GM20431 (cell line): ENCODE results near the gene NTSR2.

ENCODE experiments used
- in situ Hi-C: fragments of 300-500 bp; cut with MseI, MboI; formaldehyde crosslinking; loops from one replicate; pipeline ENCODE4 v1.15.0; 2020; ENCODE audit warnings: low sequenced_read_pairs; ENCODE audit not compliant: unreplicated experiment

The NTSR2 gene

DNA sequence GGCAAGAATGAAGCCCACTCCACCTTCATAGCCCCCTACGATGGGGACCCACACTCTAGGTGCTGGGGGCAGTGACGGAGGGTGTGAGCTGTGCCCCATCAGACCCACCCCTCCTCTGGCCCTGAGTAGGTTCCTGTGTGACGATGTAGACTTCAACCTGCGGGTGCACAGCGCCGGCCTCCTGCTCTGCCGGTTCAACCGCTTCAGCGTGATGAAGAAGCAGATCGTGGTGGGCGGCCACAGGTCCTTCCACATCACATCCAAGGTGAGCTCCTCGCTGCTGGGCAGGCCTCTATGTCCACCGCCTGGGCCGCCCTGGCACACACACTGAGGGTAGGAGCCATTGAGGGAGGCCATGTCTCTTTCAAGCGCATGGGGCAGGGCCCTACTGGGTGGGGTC lies 34.9 kb downstream of the NTSR2 start:
- in situ Hi-C loops, result no loop called here

DNA sequence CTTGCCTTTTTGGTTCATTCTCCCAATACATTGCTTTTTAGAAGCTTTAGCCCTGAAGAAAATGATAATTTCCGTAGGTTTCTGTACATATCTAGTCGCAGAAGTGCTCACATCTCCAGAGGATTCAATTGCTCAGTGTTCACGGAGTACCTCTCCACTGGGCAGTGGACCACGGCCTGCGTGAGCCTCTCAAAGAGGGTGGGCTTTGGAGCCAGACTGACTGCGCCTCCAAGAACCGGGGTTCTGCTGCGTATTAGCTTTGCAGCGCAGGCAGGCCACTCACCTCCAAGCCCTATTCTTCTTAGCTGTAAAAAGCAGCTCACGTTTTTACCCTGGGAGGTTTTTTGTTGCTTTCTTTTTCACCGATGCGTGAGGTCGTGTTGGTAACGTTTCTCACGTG lies 35.4 kb downstream of the NTSR2 start:
- in situ Hi-C loops, result no loop called here

DNA sequence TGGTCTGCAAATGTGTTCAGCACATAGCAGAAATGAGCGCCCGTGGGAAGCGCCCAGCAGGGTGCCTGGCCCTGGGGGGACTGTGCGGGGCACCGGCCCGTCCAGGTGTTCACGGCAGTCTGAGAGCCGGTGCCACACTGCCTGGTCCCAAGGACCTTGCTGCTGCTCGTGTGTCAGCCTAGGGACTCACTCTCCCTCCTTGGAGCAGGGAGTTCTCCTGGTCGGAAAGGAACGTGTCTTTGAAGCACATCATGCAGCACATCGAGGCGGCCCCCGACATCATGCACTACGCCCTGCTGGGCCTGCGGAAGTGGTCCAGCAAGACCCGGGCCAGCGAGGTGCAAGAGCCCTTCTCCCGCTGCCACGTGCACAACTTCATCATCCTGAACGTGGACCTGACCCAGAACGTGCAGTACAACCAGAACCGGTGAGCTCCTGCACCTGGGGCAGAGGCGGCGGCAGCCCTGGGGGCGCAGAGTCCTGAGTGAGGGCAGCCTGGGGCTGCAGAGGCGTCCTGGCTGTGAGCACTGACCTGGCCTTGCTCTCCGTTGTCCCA lies 36.0 kb downstream of the NTSR2 start:
- in situ Hi-C loops, result no loop called here

DNA sequence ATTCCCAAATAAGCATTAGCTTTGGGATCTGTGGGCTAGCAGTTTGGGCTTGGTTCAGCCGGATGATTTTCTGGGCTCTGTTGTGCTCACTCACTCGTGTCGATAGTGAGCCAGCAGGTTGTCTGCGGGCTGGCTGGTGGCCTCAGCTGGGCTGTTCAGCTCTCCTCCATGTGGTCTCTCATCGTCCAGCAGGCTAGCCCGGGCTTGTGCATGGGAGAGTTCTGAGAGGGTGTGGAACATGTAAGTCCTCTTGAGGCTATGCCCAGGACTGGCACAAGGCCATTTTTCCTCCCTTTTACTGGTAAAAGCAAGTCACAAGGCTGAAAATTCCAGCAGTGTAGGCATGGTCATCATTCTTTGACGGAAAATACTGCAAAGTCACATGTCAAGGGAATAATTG lies 38.5 kb downstream of the NTSR2 start:
- in situ Hi-C loops, result no loop called here

DNA sequence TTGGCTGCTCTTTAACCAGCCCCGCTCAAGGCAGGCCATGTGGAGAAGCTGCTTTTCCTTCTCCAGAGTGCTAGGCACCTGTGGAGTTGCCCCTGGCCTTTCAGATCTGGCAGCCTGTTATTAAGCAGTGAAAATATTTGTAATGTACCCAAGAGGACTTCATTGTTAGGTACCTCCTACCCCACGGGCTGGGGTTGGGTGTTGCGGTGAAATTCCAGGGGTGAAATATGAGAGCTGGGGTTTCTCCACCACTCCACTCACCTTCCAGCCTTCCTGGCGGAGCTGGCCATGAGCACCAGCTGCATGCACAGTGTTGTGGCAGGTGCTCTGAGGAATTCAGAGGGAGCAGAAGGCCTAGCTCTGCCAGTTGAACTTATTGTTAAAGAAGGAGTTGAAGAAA lies 39.1 kb downstream of the NTSR2 start:
- in situ Hi-C loops, result no loop called here

DNA sequence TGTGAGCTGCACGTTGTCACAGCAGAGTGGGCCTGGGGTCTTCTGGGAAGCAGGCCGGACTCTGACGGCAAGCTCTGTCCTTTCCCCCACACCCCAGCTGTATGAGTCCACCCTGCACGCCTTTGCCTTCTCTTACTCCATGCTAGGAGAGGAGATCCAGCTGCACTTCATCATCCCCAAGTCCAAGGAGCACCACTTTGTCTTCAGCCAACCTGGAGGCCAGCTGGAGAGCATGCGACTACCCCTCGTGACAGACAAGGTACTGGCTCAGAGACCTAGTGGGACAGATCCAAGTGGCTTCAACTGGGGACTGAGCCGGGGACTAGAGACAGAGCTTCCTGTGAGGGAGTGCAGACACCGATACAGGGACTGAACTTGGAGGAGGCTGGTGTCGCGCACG lies 40.1 kb downstream of the NTSR2 start:
- in situ Hi-C loops, result no loop called here

DNA sequence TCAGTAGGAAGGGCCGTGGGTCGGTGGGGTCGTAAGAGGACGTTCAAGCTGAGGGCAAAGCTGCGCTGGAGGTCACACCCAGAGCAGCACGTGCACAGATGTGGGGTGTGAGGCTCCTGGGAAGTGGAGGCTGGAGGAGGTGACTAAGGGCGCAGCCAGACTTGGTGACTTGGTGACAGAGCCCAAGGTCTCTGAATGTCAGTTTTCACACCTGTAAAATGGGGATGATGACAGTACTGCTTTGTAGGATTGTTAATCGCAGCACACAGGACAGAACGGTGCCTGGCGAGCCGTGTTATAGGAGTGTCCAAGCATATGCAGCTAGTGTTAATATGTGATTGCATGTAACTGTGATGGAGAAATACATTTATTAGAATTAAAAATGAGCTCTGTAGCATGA lies 40.8 kb downstream of the NTSR2 start:
- in situ Hi-C loops, result no loop called here

DNA sequence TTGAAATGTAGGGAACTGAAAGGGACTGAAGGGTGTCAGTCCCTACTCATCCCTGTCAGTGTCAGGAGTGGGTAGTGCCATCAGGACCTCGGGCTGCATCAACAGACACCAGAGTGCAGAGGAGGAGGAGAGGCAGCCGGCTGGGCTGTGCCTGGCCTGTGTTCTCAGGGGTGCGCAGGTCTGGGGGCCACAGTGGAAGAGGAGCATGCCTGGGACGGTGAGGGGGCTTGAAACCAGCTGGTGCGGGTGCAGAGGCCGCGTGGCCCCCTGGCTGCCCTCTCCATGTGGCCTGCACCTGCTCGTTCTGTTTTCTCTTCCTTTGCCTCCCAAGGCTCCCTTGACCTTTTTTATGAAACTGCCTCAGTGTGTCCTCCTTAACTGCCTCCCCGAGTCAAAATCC lies 41.3 kb downstream of the NTSR2 start:
- in situ Hi-C loops, result no loop called here

DNA sequence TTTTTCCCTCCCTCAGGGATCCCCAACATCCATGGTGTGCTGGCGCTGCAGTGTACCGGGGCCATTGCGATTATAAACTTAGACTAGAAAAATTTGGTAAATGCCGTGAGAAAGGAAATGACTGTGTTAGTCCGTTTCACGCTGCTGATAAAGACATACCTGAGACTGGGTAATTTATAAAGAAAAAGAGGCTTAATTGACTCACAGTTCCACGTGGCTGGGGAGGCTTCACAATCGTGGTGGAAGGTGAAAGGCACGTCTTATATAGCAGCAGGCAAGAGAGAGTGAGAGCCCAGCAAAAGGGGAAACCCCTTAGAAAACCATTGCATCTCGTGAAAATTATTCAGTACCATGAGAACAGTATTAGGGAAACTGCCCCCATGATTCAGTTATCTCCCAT lies 44.3 kb downstream of the NTSR2 start:
- in situ Hi-C loops, result no loop called here

DNA sequence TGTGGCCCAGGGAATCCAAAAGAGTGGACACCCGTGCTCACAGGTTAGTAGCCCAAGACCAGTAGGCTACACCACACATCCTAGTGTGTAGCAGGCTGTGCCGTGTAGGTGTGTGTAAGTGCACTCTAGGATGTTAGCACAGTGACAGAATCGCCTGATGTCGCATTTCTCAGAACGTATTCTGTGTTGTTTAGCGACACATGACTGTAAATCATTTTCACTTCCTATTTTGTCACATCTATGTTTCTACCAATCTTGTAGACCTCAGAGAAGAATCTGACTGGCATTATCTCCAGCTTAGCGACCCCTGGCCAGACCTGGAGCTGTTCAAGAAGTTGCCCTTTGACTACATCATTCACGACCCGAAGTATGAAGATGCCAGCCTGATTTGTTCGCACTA lies 45.1 kb downstream of the NTSR2 start:
- in situ Hi-C loops, result no loop called here

DNA sequence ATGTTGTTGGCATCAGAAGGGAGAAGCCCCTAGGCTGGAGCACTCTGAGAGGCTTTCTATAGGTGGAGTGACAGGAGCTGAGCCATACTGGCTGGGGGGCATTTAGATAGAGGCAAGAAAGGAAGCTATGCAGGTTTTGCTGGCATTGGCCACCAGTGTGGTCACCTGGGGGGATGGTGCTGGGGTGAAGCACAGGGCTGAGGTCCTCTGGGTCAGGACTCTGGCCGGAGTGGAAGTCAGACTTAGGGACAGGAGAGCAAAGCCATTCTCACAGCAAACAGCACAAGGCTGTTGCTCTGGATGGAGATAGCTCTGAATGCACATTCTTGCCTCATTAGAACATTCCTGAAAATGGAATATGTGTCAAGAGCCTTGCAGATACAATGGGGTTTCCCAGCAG lies 47.4 kb downstream of the NTSR2 start:
- in situ Hi-C loops, result no loop called here

DNA sequence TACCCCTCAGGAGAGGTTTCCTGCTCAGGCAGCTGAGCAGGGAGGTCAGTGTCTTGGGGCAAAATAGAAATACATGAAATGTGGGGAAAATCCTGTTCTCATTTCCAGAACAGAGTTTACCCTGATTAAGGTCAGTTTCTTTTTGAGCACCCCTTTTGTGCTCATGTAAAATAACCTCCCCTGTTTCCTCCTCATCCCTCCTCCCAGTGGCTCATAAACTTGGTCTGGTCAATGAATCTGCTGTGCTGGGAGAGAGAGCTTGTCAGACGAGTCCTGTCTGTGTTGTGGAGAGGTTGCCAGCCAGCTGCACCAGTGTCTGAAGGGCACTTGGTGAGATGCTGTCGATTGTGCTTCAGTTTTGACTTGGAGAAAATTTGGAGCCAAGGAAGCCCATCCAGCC lies 48.6 kb downstream of the NTSR2 start:
- in situ Hi-C loops, result no loop called here

DNA sequence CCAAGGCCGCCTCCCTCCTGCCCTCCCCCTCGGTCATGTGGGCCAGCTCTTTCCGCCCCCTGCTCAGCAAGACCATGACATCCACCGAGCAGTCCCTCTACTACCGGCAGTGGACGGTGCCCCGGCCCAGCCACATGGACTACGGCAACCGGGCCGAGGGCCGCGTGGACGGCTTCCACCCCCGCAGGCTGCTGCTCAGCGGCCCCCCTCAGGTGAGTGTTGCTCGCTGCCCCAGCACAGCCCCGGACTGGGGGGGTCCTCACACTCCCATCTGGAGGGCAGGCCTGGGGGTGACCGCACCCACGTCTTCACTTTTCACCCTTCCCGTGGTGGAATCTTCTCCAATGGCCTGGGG lies 51.3 kb downstream of the NTSR2 start:
- in situ Hi-C loops, result no loop called here

DNA sequence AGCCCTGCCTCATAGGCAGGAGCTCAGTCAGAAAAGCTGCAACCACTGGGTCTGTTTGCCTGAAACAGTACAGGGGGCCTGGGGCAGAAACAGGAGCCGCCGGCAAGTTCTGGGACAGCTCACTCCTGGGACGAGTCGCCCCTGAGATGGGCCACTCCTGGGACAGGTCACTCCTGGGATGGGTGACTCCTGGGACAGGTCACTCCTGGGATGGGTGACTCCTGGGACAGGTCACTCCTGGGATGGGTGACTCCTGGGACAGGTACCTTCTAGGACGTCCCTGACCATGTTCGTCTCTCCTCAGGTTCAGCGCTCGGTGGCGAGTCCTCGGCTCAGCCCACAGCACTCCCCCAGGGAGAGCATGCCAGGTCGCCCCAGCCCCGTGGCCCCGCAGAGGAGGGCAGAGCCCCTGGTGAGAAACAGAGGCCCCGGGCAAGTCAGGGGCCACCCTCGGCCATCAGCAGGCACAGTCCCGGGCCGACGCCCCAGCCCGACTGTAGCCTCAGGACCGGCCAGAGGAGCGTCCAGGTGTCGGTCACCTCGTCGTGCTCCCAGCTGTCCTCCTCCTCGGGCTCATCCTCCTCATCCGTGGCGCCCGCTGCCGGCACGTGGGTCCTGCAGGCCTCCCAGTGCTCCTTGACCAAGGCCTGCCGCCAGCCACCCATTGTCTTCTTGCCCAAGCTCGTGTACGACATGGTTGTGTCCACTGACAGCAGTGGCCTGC lies 51.8 kb downstream of the NTSR2 start:
- in situ Hi-C loops, result no loop called here

DNA sequence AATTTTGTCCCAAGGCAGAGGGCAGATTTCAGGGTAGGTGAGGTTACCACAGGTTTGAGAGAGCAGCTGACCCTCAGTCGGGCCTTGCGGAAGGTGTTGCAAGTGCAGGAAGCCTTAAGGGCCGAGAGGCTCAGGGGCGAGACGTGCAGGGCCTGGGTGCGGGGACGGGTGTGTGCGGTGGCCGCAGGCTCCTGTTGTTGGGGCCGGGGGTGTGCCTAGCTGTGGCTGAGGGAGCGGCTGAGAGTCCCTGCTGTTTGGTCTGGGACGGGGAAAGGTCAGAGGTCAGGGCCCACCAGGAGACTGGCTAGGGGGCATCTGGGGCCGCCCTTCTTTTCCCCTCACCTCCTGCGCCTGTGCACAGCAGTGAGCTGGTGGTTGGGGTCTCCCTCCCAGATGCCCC lies 52.5 kb downstream of the NTSR2 start:
- in situ Hi-C loops, result no loop called here

DNA sequence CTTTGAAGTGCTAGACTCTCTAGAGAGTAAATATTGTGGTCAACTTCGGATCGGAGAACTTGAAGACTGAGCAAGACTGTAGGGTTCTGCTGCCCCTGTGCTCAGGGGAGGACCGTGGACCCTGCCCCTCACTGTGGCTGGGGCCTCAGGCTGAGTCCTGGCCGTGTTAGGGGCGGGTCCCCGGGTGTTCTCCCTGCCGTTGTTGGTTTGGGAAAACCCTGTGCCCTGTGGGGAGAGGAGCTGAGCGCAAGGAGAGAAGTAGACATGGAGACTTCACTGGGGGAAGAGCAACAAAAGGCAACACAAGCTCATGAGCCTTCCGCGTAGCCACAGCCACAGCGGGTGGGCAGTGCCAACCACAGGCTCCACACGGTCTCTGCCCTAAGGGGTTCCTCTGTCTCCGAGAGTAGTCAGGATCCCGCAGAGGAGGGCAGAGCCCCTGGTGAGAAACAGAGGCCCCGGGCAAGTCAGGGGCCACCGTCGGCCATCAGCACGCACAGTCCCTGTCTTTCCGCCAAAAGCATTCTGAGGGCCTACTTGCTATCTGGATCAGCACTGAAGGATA lies 53.1 kb downstream of the NTSR2 start:
- in situ Hi-C loops, result no loop called here

DNA sequence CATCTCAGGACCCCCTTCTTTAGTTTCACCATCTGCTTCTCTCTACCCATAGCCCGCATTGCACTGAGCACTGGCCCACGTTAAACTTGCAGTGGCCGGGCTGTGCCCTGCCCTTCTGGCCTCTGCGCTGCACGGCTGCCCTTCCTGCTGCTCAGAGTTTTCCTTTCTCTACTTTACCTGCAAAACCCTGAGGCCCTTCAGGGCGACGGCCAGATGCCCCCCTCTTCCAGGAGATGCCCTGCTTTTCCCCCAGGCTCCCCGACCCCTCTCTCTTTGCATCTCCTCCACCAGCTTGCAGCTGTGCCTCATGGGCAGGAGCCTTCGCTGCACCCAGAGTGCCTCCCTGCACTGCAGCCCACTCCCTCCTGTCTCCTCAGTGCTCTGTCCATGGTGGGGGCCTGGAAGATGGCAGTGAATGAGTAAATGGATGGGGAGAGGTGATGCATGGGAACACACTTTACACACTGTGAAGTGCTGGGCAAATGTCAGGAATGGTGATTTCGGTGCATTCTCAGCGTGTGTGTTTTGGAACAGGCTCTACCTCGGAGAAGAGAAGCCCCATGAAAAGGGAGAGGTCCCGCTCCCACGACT lies 53.8 kb downstream of the NTSR2 start:
- in situ Hi-C loops, result no loop called here

DNA sequence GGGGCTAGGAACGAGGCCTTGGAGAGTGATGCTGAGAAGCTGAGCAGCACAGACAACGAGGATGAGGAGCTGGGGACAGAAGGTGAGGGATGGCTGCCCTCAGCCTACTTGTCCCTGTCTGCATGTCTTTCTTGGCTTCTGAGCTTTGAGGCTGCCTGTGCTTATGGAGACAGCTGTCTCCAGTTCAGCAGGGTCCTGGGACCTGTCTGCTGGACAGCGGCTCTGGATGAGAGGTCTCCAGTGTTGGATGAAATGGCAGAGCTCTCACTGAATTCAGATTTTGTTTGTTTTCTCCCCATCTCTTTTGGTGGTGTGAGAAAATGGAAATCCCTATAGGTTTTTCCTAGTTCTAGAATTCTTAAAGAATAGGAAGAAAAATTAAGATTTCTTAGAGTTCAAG lies 54.8 kb downstream of the NTSR2 start:
- in situ Hi-C loops, result no loop called here

DNA sequence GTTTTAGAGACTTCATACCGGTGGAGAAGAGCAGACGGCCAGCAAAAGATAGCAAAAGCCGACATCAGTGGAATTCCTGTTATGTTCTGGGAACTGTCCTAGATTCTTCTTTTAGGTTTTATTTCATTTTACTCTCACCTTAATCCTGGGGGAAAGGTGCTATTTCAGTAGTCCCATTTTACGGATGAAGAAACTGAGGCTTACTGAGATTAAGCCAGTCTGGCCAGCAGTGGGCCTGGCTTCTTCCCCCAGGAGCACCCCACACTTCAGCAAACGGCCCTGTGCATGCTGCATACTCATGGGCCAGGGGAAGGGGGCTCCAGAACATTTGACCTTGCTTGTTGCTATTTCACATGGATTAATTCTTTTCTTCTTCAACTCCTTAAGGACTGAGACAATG lies 56.7 kb downstream of the NTSR2 start:
- in situ Hi-C loops, result no loop called here

DNA sequence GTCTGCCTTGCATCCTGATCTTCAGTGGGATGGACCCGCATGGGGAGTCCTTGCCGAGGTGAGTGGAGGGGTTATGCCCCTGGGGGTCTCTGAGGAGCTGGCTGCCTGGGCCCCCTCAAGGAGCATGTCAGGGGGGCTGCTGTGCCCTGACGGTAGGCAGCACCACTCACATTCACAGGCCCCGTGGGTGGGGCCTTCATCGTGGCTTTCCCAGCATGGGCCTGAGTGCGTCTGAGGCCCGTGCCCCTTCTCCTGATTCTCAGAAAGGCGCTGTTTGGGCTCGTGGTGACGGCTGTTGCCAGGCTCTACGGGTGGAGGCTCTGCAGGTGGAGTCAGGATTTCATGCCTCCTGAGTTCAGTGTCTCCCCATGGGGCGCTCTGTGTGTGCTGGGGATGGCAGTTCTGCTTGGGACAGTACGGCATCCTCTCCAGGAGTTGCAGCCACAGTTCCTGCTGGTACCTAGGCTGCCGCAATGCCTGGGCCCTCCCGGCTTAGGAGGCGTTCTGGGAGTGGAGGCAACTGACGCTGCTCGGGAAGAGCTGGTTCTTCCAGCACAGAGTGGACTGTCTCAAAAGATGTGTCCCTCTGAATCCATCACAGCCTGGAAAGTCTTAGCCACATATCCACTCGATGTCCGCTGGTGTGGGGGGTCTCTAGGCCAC lies 57.3 kb downstream of the NTSR2 start:
- in situ Hi-C loops, result no loop called here

DNA sequence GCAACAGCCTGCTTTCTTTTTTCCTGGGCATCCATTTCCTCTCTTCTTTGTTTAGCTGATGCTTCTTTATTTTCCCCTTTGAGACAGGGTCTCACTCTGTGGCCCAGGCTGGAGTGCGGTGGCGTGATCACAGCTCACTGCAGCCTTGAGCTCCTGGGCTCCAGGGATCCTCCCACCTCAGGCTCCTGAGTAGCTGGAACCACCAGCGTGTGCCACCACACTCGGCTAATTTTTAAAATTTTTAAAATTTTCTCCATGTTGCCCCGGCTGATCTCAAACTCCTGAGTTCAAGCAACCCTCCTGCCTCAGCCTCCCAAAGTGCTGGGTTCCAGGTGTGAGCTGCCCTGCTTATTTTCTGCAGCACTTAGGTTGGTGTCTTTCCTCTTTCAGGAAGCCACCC lies 58.7 kb downstream of the NTSR2 start:
- in situ Hi-C loops, result no loop called here
